AG08396 (cell line): Measurements from ENCODE around the gene FAM83G.

Experiments
- DNase-seq: peaks from one replicate; pipeline ENCODE4 v3.0.0; 2012; ENCODE audit warnings: low spot score, mixed read lengths

Gene FAM83G

GRCh38 chr17:19009970-19010369 lies 5.4 kb upstream of the FAM83G start:
- DNase-seq, result no peak

- DNase-seq, result no peak
These were observed 2.1 kb upstream of the FAM83G start for GRCh38 chr17:19006698-19007097.

GRCh38 chr17:19005789-19006430 lies 1.3 kb upstream of the FAM83G start:
- no peak for DNase-seq

DNA sequence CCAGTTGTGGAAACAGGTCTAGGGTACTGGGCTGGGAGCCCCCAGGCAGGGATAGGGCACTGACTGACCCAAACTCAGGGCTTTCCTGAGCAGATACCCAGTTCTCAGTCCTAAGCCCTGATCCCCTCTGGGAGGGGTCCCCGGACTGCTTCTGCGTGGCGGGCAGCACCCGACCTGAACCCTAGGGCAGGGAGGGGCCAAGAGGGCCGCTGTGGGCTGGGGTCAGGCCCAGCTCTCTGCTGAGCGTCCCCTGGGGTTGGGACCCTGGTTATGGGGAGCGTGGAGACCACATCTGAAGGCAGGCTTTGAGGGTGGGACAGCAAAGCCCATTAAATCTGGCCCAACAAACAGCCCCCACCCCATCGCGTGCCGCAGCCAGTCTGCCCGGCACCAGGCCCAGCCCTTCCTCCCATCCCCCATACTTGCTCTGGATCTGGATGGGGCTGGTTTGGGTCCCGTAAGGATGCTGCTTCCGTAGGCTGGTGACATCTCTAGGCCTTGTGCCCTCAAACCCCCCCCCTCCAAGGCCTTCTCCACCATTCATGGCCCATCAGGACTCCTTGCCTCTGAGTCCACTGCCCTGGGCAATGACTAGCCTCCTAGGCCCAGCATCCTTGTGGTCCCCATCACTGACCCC lies 691 bp upstream of the FAM83G start:
- no peak for DNase-seq

GRCh38 chr17:19003543-19004420 lies 782 bp downstream of the FAM83G start:
- DNase-seq, result peak; percentile 76

GRCh38 chr17:19002805-19003542 lies 1.6 kb downstream of the FAM83G start:
- no peak for DNase-seq

DNA sequence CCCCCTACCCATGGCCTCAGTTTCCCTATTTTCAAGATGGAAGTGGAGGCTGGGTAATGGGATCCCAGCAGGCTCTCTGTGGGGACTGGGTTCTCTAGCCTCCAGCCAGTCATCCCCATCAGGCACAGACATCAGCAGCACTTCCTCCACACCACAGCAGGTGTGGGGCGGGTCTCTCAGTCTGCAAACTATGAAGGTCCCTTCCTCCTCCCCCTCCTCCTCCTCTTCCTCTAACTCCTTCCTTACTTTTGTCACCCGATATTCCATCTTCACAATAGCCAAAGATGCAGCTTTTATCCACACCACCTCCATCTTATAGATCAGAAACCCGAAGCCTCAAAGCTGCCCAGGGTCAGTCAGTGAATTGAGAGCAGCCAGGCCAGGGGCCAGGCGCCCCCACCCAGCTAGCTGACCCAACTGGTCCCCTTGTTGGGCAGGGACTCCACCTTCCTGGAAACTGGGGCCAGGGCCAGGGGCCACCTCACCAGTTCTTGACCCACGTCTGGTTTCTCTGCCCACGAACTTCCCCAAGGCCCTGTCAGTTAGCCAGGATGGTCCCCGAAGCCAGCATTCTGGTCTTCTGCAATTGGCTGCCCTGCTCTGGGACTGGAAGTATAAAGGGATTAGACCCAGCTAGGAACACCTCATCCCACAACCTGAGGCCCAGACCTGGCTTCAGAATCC lies 2.5 kb downstream of the FAM83G start:
- DNase-seq, result no peak

DNA sequence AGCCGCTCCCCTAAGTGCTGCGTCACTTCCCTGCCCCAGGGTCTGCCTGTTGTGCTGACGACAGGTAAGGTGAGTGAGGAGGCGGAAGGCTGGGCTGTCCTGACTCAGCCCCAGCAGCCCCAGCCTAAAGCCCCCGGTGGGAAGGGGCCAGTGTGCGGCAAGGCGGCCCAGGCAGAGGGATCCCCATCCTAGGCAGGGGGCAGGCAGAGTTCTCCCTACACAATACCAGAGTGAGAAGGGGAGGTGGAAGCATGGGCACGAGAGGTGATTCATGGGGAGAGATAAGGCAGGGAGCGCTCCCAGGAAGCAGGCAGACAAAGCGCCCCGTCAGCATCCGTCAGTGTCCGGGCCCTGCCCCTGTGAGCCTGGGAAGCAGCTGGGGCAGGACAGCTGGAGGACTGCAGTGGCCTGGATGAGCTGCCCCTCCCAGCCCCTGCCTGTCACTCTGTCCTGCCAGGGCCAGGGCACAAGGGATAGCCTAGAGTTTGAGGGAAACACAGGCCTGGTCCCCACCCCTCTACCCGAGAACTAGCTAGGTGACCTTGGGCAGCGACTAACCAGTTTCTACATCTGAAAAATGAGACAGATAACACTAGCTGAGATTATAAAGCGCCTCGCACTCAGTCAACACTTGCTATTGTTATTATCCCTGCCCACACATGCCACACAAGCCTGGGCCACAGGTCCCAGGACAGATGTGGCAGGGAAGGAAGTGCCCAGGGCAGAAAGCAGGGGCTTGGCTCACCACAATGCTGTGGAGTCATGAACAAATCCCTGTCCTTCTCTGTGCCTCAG lies 3.8 kb downstream of the FAM83G start:
- no peak for DNase-seq

GRCh38 chr17:18999911-19000310 lies 4.7 kb downstream of the FAM83G start:
- DNase-seq, result no peak

- no peak for DNase-seq
These were observed 5.2 kb downstream of the FAM83G start for GRCh38 chr17:18999394-18999793.

DNA sequence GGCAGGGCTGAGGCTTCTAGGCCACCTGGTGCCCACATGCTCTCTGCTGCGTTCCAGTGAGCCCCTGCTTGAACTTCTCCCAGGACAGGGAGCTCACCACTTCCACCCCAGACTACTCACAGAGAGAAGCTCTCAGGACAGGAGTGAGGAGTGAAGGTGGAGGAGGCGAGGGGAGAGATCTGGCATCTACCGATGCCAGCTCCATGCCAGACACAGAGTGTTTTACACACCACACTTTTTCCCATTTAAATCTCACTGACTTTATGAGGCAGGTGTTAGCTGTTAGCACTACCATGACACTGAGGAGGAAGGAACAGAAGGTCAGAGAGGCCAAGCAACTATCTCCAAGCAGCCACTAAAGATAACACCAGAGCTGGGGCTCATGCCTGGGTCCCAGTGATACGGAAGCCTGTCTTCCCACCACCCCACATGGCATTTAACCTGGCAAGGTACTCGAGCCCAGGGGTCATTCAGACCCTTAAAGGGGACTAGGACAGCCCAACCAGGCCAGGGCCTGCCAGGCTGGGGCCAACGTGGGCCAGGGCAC lies 6.8 kb downstream of the FAM83G start:
- no peak for DNase-seq

DNA sequence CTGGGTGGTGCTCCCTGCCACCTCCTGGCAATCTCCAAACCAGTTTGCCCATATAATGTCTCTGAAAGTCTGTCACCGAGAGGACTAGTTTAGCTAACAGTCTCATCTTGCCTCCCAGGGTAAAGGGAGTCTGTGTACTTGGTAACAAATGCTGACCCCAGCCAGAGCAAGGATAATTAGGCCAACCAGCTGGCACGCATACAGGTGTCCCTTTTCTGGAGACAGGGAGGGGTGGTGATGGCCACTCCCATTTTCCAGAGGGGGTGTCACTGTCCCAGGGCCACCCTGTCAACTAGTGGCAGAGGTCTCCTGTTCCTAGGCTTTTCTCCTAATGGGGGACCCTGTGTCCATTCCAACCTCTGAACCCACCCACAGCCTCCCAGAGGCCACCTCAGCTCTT lies 8.1 kb downstream of the FAM83G start:
- no peak for DNase-seq

DNA sequence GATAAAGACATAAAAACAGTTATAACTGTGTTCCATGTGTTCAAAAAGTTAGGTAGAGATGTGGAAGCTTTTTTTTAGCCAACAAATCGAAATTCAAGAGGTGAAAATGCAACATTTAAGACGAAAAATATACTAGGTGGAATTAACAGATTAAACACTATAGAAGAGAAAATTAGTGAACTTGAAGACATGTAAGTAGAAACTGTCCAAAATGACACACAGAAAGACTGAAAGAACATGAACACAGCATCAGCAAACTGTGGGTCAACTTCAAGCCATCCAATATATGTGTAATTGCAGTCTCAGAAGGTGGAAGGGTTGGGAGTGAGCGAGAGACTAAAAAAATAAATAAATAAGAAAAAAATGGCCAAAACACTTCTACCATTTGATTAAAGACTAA lies 9.3 kb downstream of the FAM83G start:
- DNase-seq, result no peak

DNA sequence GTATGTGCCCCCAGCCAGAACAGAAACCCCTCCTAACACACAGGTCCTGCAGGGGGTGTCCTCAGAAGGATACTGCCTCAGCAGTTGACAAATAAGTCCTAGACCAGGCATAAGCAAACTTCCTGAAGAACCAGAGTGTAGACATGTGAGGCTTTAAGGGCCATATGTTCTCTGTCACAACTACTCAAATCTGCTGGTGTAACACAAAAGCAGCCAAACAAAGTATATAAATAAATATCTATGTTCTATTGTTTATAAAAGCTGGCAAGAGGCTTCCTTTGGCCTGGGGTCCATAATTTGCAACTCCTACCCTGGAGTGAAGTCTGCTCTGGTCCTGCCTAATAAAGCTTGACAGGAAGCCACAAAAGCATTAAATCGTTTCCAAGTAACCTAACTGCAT lies 9.9 kb downstream of the FAM83G start:
- no peak for DNase-seq

GRCh38 chr17:18993905-18994526 lies 10.5 kb downstream of the FAM83G start:
- DNase-seq, result peak; percentile 62

GRCh38 chr17:18992454-18993130 lies 12.0 kb downstream of the FAM83G start:
- no peak for DNase-seq

GRCh38 chr17:18991531-18992315 lies 12.8 kb downstream of the FAM83G start:
- no peak for DNase-seq

- DNase-seq, result no peak
These were observed 14.2 kb downstream of the FAM83G start for GRCh38 chr17:18990331-18990730.
